Hypothalamus (tissue), 51 donors: ENCODE data around the gene ARHGEF4.
"Not testable (repeated sequence)": the region's sequence is repeated elsewhere in the genome, so short reads cannot be mapped to it uniquely, and the experiment has no call there.

Source experiments
- DNase-seq, 51 donors: peaks; one replicate each; lab custom pipeline; 2025; lab: John Stamatoyannopoulos, UW

ARHGEF4 gene

GRCh38 chr2:130878933-130879332 is 42.2 kb downstream of the ARHGEF4 start:
- DNase-seq = no peak

- no peak for DNase-seq
Observed at GRCh38 chr2:130882111-130882690, 45.5 kb downstream of the ARHGEF4 start.

DNA sequence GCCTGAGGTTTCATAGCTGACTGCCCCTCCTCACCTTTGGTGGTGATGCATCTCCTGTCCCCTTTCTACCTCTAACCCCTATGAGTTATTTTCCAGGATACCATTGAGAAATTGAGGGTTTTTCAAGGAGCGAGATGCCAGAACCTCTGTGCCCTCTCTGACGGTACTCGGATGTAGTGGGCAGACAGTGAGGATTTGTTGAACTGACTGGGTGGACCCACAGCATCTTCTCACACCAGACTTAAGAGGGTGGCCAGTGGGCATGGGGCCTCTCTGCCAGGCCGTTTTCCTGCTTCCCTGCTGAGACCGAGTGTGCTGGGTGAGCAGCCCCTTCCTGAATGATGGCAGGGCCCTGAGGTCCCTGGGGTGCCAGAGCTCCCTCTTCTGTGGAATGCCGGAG is 46.3 kb downstream of the ARHGEF4 start:
- DNase-seq = no peak

DNA sequence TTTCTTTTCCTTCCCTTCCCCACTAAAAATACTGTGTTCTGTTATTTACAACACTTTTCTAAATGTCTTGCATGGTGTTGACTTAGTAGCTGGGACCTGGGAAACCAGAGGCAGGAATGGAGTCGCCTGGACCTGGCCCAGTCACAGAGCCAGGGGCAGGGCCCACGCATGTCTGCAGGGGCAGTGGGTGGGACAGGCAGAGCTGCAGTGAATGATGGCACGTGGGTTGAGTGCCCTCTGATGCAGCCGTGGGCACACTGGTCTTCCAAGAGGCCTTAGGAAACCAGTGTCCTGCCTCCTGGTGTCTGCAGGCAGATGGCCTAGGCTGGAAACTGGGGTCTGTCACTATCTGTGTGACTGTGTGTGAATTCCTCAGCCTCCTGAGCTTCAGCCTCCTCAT is 46.8 kb downstream of the ARHGEF4 start:
- no peak for DNase-seq

GRCh38 chr2:130884013-130884412 is 47.3 kb downstream of the ARHGEF4 start:
- no peak for DNase-seq

DNA sequence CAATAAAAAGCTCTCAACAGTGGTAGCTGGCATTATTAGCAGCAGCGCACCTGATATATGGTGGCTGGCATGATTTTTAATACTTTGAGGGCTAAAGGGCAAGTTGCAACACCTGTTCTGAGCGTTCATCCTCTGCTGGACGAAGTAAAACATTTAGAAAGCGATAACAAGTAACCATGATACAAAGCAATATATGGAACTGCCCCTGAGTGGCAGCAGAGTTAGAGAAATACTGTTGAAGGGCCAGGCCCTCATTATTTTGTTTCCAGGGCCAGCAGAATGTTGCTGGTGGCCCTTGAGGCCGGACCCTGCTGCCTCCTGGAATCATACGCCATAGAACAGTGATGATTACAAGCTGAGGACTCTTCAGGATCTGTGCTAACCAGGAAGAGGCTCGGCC is 47.8 kb downstream of the ARHGEF4 start:
- DNase-seq = no peak

- DNase-seq = no peak
Observed at GRCh38 chr2:130887643-130888042, 50.9 kb downstream of the ARHGEF4 start.

GRCh38 chr2:130890941-130891669 is 54.4 kb downstream of the ARHGEF4 start:
- DNase-seq = no peak

DNA sequence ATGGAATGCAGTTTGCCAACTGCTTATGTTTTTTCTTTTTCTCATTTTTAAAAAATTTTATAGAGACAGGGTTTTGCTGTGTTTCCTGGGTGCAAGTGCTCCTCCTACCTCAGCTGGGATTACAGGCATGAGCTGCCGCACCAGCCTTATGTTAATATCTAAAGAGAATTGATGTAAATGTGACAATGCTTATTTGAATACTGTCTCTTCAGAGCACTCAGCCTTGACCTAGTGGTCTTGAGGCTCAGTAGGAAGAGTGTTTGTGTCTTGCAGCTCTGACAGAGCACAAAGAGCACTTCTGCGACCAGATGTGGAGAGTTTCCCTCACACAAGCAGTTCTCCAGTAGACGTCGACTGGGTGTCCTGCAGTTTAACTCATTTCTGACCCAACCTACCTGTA is 55.3 kb downstream of the ARHGEF4 start:
- no peak for DNase-seq

DNA sequence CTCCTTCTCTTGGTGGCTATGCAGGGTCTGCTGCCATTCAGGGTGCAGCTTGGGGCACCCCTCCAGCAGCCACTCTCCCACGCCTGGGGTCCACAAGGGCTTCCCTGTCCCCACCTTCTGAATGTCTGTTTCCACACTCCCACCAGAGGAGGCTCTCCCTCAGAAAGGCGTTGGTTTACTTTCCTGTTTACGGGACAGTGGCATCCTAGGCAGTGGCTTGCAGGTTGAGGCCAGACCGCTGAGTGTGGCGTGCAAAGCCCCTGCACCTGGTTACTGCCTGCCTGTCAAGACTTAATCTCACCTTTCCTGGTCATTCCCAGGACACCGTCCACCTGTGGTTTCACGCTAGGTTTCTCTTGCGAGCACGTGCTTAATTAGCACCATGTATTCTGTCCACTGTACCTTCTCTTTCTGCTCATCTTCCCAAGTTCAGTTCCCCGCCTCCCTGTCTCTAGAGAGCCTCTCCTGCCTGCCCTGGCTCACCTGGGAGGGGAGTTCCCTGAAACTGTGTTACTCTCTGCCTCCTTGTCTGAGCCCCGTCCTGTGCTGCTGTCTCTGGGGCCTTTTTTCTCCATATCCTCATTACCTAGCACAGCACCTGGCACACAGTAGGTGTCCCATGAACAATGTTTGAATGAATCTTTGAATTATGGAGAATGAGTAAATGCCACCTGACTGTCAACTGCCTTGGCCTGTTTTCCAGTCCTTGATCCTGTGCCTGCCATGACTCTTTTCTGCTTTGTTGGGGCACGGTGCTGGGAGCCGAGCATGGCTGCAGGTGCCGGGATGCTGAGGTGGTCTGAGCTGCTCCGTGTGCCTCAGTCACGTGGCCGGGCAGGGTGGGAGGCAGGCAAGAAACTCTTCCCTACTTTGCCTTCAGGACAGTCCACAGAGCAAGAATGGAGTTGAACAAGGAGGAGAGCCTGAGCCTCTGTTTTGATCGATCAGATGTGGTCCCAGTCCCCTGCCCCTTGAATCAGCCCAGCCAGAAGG is 56.4 kb downstream of the ARHGEF4 start:
- no peak for DNase-seq

DNA sequence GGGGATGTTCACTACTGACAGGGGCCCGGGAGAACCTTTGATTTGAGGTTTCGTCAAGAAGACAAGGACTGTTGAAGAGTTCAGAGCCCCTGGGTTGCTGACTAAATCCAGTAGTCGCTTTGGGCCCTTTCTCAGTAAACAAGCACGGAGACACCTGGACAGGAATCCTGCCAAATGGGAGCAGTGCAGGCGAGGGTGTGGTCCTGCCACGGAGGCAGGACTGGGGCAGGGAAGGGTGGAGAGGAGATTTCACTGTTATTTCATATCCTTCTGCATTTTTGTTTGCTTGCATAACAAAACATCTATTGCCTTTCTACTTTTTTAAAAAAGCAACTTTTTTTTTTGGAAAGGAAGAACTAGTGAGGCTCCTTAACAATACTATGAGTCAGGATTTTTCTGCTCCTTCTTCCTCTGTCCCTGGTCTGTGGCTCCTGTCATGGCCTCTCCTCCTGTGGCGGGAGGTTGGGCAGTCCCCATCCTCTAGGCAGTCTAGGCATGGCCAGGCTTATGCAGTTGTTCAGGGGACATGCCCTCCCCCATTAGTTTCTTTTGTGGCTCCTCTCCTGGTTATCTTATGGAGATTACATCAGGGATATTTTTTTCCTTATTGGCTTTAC is 57.7 kb downstream of the ARHGEF4 start:
- DNase-seq = no peak

GRCh38 chr2:130896813-130897212 is 60.1 kb downstream of the ARHGEF4 start:
- no peak for DNase-seq

GRCh38 chr2:130898553-130898952 is 61.8 kb downstream of the ARHGEF4 start:
- no peak for DNase-seq

DNA sequence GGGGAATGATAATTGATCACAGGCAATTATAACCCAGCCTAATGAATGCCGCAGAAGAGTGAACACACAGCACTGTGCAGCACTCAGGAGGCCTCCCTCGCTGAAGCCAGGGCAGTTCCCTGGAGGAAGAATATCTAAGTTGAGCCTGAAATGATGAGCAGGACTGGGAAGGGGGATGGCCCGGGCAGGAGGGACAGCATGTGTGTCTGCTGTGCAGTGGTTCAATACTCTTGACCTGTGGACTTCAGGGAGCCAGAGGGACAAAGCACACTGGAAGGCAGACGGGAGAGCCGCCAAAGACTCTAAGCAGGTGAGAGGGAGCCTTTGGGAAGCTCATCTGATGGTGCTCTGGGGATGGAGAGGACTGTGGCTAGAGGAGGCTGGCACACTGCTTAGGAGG is 62.6 kb downstream of the ARHGEF4 start:
- DNase-seq = no peak

DNA sequence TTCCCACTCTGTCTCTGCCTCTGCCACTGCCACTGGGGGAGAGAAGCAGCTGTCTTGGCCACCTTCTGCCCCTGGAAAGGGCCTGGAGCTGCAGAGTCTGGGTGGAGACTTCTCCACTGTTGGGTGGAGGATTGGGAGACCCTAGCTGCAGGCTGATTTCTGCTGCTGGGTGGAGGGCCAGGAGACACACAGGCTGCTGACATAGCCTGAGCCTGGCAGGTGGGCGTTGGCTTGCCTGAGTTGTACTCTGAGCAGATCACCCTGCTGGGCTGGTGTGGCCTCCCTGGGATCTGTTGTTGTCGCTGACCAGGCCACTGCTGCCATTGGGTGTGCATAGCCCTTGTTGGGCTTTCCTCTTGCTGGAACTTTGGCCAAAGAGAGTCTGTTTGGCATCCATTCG is 64.3 kb downstream of the ARHGEF4 start:
- no peak for DNase-seq

DNA sequence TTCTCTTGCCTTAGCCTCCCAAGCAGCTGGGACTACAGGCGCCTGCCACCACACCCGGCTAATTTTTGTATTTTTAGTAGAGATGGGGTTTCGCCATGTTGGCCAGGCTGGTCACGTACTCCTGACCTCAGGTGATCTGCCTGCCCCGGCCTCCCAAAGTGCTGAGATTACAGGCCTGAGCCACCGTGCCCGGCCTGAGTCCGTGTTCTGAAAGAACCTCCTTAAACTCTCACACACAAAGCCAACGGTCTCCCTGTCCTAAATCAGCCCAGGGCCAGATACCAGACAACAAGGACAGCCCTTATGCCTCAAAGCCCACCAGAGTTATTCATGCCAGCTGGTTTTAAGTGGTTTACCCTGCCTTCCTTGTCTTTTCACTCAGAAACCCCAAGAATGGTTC is 64.9 kb downstream of the ARHGEF4 start:
- not testable (repeated sequence) for DNase-seq

- DNase-seq = no peak
Observed at GRCh38 chr2:130908832-130909231, 72.1 kb downstream of the ARHGEF4 start.

DNA sequence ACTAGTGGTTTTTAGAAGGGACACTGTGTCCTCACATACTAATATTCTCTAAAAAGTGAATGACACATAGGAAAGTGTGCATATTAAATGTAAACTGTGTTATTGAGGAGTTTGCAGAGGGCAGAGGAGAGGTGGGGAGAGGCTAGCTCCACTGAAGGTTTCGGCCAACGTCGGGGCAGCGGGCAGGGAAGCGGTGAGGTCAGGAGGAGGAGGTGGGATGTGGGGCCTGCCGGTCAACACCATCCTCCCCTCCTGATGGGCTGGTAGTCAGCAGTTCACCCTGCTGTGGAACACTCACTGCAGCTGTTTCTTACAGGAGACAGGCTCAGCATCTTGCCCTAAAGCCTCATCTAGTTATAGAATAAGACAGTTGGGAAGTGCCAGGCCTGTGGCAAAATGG is 74.2 kb downstream of the ARHGEF4 start:
- no peak for DNase-seq

DNA sequence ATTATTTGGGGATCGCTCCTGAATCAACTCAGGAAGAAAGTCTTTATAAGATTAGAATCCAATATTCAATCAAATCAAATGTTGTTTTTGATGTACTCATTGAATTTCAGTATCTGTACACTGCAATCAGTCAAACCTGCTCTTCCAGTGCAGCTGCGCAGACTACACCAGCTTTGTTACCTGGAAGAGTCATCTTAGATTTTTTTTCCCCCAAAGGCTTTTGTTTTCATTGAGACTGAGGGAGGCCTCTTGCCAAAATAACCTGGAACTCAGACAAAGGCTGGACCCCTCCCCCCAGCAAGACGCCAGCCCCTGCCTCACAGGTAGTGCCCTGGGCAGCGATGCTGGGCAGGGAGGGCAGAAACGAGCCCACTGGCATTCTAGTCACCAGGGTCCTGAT is 74.8 kb downstream of the ARHGEF4 start:
- DNase-seq = no peak

- no peak for DNase-seq
Observed at GRCh38 chr2:130911996-130912395, 75.3 kb downstream of the ARHGEF4 start.

GRCh38 chr2:130912471-130912870 is 75.8 kb downstream of the ARHGEF4 start:
- no peak for DNase-seq
